ENCODE measurements around the gene PLXNB2. TPM values are rescaled to one million over a fixed set of nuclear protein-coding genes. Genes with fewer than 3 reads are reported as not detected.

PLXNB2 gene
- total RNA-seq, 1 experiment from 2014 or later: 227 TPM

DNA sequence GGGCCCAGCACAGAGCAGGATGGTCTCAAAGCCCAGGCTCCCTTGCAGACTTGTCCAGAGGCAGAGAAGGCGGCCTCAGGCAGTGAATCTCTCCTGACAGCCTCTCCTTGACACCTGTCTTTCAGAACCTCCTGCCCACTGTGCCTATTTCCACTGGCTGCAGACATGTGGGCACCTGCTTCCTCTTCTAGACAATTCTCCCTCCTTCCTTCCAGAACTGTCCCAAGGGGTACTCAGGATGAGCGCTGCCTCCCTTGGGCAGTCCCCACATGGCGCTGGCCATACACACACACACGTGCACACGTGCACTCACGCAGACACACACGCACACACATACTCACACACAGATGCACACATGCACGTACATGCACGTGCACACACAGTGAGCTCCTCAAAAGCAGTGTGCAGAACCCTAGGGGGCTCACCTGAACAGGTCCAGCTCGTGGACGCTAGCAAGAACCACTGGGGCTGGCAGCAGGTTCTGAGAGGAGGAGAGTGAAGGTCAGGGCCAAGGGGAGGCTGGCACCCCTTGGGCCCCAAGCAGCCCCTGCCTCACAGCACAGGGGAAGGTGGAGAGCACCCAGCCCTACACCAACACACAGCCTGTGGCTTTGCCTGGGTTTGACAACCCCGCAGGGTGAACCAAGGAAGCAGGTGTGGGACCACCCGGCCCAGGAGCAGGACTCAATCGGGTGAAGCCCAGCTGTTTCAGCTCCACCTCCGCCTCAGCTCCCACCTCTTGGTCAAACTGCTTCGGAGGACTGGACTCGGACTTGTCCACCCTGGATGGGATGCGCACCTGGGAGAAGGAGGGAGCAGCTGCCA lies 8.1 kb upstream of the PLXNB2 start:
- H3K4me1 ChIP-seq (ENCODE audit: control insufficient read depth, insufficient read depth, low read length): peaks cover 9% of the 10 kb centered on the region; the same call in 1 of the 2 replicates
- no peak overlapping the region for H3K27ac ChIP-seq (ENCODE audit: low read length)
- no peaks in the 10 kb centered on the region for H3K36me3 ChIP-seq (ENCODE audit: control insufficient read depth, insufficient read depth, low read length)
- intact Hi-C loops (cut with micrococcal nuclease; ENCODE audit: unreplicated experiment) (no loop called here), in situ Hi-C loops (cut with HindIII; ENCODE audit: low pct_unique_long_range_greater_than_20kb, low sequenced_read_pairs) (no loop called here)
- no TSS peak for BruUV-seq (replicated peaks)
- POLR2A ChIA-PET: no interaction called here
- TF ChIP-seq SIN3A (IDR thresholded peaks at IDR 0.05; ENCODE audit: borderline replicate concordance, insufficient read depth, low read depth, low read length): no peak
- H3K9me3 ChIP-seq (ENCODE audit: control insufficient read depth, insufficient read depth, low read depth, low read length): no peaks in the 10 kb centered on the region
- H3K4me3 ChIP-seq (ENCODE audit: low read depth in 2 of 2, low read length in 2 of 2): no peak overlapping the region
- ATAC-seq (no peak), DNase-seq (ENCODE audit: low read depth, low spot score) (no peak)
- CTCF ChIA-PET: interaction anchor here (0.6 kb wide), 1 partner anchor 25 kb away, joined by 4 read pairs; no protein-coding TSS in a partner anchor
- H3K27me3 ChIP-seq (ENCODE audit: control insufficient read depth, insufficient read depth, low read length): no peaks in the 10 kb centered on the region

DNA sequence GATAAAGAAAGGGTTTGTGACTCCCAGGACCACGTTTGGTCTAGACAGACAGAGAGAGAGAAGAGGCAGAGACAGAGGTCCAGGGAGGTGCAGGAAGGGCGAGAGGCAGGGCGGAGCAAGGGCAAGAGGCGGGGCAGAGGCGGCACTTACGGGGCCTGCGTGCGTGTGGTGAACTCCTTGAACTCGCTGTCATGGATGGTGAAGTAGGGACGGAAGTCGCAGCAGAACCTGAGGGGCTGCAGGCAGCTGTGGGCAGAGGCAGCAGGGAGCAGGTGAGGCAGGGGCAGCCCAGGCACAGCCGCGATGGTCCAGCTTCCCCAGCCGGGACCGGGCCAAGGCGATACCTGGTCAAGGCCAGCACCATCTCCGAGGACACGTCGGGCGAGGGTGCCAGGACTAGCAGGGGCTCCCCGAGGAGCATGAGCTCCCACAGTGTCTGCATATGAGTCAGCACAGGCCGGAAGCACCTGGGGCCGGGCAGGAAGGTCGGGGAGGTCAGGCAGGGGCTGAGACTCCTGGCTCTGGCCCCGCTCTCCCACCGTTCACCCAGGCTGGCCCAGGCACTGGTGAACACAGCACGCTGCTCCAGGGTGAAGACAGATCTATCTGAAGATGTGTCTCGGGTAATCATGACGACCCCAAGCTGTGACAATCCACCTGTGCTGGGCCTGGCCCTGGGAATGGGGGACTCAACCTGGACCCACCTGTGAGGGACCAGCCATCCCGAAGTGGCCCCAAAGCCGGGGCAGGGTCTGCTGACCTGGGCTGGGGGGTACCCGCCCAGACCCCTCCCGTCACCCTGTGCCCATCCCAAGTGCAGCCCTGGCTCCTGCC lies 7.2 kb upstream of the PLXNB2 start:
- H3K4me3 ChIP-seq (ENCODE audit: low read depth in 2 of 2, low read length in 2 of 2): no peak overlapping the region
- POLR2A ChIA-PET: interaction anchor here (0.5 kb wide), 1 partner anchor 42 kb away, joined by 6 read pairs; no protein-coding TSS in a partner anchor
- H3K4me1 ChIP-seq (ENCODE audit: control insufficient read depth, insufficient read depth, low read length): peaks cover 12% of the 10 kb centered on the region
- BruUV-seq (replicated peaks): no TSS peak
- no peaks in the 10 kb centered on the region for H3K9me3 ChIP-seq (ENCODE audit: control insufficient read depth, insufficient read depth, low read depth, low read length)
- H3K36me3 ChIP-seq (ENCODE audit: control insufficient read depth, insufficient read depth, low read length): no peaks in the 10 kb centered on the region
- DNase-seq (ENCODE audit: low read depth, low spot score) (no peak), ATAC-seq (peak; percentile 70)
- no peak overlapping the region for H3K27ac ChIP-seq (ENCODE audit: low read length)
- intact Hi-C loops (cut with micrococcal nuclease; ENCODE audit: unreplicated experiment): no loop called here
- TF ChIP-seq, protein P1, sequence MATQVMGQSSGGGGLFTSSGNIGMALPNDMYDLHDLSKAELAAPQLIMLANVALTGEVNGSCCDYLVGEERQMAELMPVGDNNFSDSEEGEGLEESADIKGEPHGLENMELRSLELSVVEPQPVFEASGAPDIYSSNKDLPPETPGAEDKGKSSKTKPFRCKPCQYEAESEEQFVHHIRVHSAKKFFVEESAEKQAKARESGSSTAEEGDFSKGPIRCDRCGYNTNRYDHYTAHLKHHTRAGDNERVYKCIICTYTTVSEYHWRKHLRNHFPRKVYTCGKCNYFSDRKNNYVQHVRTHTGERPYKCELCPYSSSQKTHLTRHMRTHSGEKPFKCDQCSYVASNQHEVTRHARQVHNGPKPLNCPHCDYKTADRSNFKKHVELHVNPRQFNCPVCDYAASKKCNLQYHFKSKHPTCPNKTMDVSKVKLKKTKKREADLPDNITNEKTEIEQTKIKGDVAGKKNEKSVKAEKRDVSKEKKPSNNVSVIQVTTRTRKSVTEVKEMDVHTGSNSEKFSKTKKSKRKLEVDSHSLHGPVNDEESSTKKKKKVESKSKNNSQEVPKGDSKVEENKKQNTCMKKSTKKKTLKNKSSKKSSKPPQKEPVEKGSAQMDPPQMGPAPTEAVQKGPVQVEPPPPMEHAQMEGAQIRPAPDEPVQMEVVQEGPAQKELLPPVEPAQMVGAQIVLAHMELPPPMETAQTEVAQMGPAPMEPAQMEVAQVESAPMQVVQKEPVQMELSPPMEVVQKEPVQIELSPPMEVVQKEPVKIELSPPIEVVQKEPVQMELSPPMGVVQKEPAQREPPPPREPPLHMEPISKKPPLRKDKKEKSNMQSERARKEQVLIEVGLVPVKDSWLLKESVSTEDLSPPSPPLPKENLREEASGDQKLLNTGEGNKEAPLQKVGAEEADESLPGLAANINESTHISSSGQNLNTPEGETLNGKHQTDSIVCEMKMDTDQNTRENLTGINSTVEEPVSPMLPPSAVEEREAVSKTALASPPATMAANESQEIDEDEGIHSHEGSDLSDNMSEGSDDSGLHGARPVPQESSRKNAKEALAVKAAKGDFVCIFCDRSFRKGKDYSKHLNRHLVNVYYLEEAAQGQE (IDR thresholded peaks at IDR 0.05; ENCODE audit: insufficient read depth in 1 of 2, low read depth in 2 of 2, low read length in 1 of 2): no peak
- TF ChIP-seq TCF7L2 (IDR thresholded peaks at IDR 0.05; ENCODE audit: low read depth, low read length) (no peak), POLR2AphosphoS5 (IDR thresholded peaks at IDR 0.05; ENCODE audit: low read depth, low read length) (no peak), SIN3A (IDR thresholded peaks at IDR 0.05; ENCODE audit: borderline replicate concordance, insufficient read depth, low read depth, low read length) (no peak)
- TF ChIP-seq, protein P2, sequence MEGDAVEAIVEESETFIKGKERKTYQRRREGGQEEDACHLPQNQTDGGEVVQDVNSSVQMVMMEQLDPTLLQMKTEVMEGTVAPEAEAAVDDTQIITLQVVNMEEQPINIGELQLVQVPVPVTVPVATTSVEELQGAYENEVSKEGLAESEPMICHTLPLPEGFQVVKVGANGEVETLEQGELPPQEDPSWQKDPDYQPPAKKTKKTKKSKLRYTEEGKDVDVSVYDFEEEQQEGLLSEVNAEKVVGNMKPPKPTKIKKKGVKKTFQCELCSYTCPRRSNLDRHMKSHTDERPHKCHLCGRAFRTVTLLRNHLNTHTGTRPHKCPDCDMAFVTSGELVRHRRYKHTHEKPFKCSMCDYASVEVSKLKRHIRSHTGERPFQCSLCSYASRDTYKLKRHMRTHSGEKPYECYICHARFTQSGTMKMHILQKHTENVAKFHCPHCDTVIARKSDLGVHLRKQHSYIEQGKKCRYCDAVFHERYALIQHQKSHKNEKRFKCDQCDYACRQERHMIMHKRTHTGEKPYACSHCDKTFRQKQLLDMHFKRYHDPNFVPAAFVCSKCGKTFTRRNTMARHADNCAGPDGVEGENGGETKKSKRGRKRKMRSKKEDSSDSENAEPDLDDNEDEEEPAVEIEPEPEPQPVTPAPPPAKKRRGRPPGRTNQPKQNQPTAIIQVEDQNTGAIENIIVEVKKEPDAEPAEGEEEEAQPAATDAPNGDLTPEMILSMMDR (IDR thresholded peaks at IDR 0.05): no peak
- no peaks in the 10 kb centered on the region for H3K27me3 ChIP-seq (ENCODE audit: control insufficient read depth, insufficient read depth, low read length)
- in situ Hi-C loops (cut with HindIII; ENCODE audit: low pct_unique_long_range_greater_than_20kb, low sequenced_read_pairs): no loop called here
- CTCF ChIA-PET: no interaction called here

Data from Panc1 (cell line).